GM18907 (cell line): ENCODE measurements around the gene YY2.
"Not testable (repeated sequence)": the region's sequence is repeated elsewhere in the genome, so short reads cannot be mapped to it uniquely, and the experiment has no call there.

ENCODE experiments used
- ATAC-seq: cut with Tn5 transposase; IDR thresholded peaks from one replicate; pipeline ENCODE4 v1.9.1; 2021; ENCODE audit warnings: mild to moderate bottlenecking, moderate library complexity; ENCODE audit not compliant: unreplicated experiment

Gene YY2

GRCh38 chrX:21873063-21873775 lies 17.4 kb downstream of the YY2 start:
- ATAC-seq: no peak

GRCh38 chrX:21874182-21874581 lies 18.4 kb downstream of the YY2 start:
- ATAC-seq: not testable (repeated sequence)

GRCh38 chrX:21875013-21875412 lies 19.2 kb downstream of the YY2 start:
- ATAC-seq: no peak

GRCh38 chrX:21881881-21882574 lies 26.2 kb downstream of the YY2 start:
- ATAC-seq: no peak

- ATAC-seq: no peak
Measured at GRCh38 chrX:21883258-21883657, 27.5 kb downstream of the YY2 start.

GRCh38 chrX:21885568-21885967 lies 29.8 kb downstream of the YY2 start:
- ATAC-seq: no peak

GRCh38 chrX:21905313-21905712 lies 49.5 kb downstream of the YY2 start:
- ATAC-seq: no peak

- ATAC-seq: no peak
Measured at GRCh38 chrX:21905953-21906352, 50.2 kb downstream of the YY2 start.

GRCh38 chrX:21907260-21907659 lies 51.5 kb downstream of the YY2 start:
- no peak for ATAC-seq
